Naive B cell (primary cell): ENCODE results near the gene PLAU. TPM values are rescaled to one million over a fixed set of nuclear protein-coding genes. Genes with fewer than 3 reads are reported as not detected.

Source experiments
- ATAC-seq, 2 donors: fragments of 150-1000 bp; cut with Tn5 transposase; 2 replicates each; pipeline ENCODE4 v1.10.0; 2021; ENCODE audit warnings: low read depth in 2 of 2, mild to moderate bottlenecking in 2 of 2, moderate library complexity in 2 of 2
- DNase-seq: peaks from one replicate; pipeline ENCODE4 v3.0.0; 2022
- H3K27ac Mint-ChIP-seq, 6 donors: one replicate each; pipeline ENCODE4 v1.8.0; 2020 to 2022; ENCODE audit warnings: mild to moderate bottlenecking in 6 of 6, mixed read lengths in 6 of 6, moderate library complexity in 5 of 6, inconsistent platforms in 2 of 6
- H3K27me3 Mint-ChIP-seq, 3 donors: one replicate each; pipeline ENCODE4 v1.8.0; 2021 to 2022; ENCODE audit warnings: mixed read lengths in 3 of 3, mild to moderate bottlenecking in 1 of 3
- H3K36me3 Mint-ChIP-seq, 2 donors: one replicate each; pipeline ENCODE4 v1.8.0; 2020 to 2022; ENCODE audit warnings: mixed read lengths in 2 of 2, inconsistent platforms in 1 of 2, mild to moderate bottlenecking in 1 of 2
- H3K4me1 Mint-ChIP-seq, 3 donors: one replicate each; pipeline ENCODE4 v1.8.0; 2020 to 2022; ENCODE audit warnings: mixed read lengths in 3 of 3, inconsistent platforms in 1 of 3, mild to moderate bottlenecking in 1 of 3, moderate library complexity in 1 of 3
- H3K4me3 Mint-ChIP-seq, 8 donors: one replicate each; pipeline ENCODE4 v1.8.0; 2020 to 2022; ENCODE audit warnings: mild to moderate bottlenecking in 8 of 8, mixed read lengths in 8 of 8, moderate library complexity in 8 of 8, inconsistent platforms in 2 of 8
- H3K9me3 Mint-ChIP-seq, 7 donors: one replicate each; pipeline ENCODE4 v1.8.0; 2020 to 2022; ENCODE audit warnings: mixed read lengths in 7 of 7, mild to moderate bottlenecking in 5 of 7, inconsistent platforms in 2 of 7, moderate library complexity in 1 of 7
- polyA plus RNA-seq, 6 donors: library from polyadenylated mRNA; unstranded; fragments of 300-500 nt; fragmentation: Illumina TruSeq; gene quantifications; one replicate each; pipeline ENCODE4 v1.2.3, GENCODE V29; 2021; ENCODE audit warnings: low read depth in 6 of 6

Gene PLAU
- polyA plus RNA-seq, result under 1 TPM in 1 of 6 donors, not detected in 5; 0.12 TPM

DNA sequence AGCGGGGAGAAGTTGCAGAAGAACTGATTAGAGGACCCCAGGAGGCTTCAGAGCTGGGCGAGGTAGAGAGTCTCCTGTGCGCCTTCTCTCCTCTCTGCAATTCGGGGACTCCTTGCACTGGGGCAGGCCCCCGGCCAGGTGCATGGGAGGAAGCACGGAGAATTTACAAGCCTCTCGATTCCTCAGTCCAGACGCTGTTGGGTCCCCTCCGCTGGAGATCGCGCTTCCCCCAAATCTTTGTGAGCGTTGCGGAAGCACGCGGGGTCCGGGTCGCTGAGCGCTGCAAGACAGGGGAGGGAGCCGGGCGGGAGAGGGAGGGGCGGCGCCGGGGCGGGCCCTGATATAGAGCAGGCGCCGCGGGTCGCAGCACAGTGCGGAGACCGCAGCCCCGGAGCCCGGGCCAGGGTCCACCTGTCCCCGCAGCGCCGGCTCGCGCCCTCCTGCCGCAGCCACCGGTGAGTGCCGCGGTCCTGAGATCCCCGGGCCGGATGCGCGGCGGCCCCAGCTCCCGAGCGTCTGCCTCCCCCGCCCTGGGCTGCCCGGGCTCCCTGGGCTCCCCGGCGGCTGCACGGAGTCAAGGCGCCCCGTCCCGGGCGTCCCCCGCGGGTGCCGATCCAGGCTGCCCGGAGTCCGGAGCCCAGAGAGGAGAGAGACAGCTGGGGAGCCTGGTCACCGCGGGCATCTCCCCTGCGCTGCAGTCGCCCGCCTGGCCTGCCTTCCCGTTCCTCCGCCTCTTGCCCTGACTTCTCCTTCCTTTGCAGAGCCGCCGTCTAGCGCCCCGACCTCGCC lies at the start of gene PLAU:
PLAU (plus strand) TSS at position 369 of the 789 bp plus-strand sequence. CDS start 424 bp downstream, outside the sequence.
- H3K36me3 Mint-ChIP-seq, result no peaks in the 10 kb centered on the region
- DNase-seq, result peak; percentile 48
- peak within 1 kb of the TSS in 4 of 6 donors; percentile 28 to 89 (median 72) for H3K27ac Mint-ChIP-seq
- peaks cover 17 to 35% (median 27%) of the 10 kb centered on the region in 3 donors for H3K27me3 Mint-ChIP-seq
- peaks cover 17 to 36% (median 32%) of the 10 kb centered on the region in 3 donors for H3K4me1 Mint-ChIP-seq
- ATAC-seq, result peak; percentile 59
- peak within 1 kb of the TSS; percentile 82 to 98 (median 94) for H3K4me3 Mint-ChIP-seq
- no peaks in the 10 kb centered on the region for H3K9me3 Mint-ChIP-seq

DNA sequence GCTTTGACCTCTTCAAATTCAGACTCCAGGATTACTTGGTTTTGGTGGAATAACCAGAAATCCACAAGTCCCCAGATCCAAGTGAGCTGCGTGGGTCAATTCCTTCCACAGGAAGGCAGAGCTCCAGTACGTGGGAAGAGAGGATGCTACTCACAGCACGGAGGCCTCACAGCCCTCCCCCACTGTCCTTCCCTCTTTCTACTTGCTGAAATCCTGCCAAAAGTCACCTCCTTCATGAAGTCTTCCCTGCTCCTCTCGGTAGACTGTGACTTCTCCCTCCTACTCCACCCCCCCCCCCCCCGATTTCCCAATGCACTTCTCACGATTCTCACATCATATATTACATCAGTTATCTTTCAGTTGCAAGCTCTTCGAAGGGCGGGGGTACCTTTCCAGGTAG lies 48.9 kb upstream of the PLAU start:
- Mint-ChIP-seq H3K4me3 (no peak overlapping the region), H3K36me3 (peaks cover 4 to 7% of the 10 kb centered on the region in 2 donors), H3K9me3 (no peaks in the 10 kb centered on the region), H3K4me1 (peaks cover 29 to 52% (median 30%) of the 10 kb centered on the region in 3 donors), H3K27me3 (no peaks in the 10 kb centered on the region), H3K27ac (peak overlapping the region in 1 of 6 donors; percentile 47)
- DNase-seq (no peak), ATAC-seq (no peak)

DNA sequence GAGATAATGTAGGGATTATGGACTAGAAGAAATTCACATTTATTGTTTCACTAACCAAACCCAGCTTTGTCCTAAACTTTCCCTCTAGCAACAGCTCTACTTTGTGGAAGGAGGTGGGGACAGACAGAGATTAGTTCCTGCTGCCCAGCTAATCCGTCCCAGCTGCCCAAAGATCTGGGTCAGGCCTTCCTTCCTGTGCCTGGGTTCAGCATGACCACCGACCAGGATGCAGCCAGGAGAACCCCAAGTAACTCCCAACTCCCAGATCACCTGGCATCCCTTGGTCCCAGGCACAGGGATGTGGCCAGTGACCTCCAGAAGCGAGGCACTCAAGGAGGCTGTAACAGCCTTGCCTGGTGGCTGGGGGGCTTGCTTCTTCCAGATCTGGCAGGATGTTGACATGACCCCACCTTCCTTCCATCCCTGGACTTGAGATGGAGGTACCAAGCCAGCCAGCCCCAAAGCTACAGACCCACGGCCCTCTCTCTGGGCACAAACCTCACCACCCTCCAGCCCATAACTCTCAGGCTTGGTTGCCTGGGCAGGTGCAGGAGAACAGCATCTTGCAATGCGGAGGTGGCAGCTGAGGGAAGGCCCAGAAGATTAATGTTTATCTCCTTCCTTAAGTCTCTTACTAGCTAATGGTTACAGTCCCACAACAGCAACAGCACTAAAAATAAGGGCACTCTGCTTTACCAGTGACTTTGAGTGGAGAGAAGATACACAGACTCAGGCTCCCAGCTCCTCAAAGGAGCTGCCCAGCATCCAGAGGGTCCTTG lies 47.7 kb upstream of the PLAU start:
- no peak for ATAC-seq
- H3K27me3 Mint-ChIP-seq, result no peaks in the 10 kb centered on the region
- H3K4me1 Mint-ChIP-seq, result peaks cover 30 to 64% (median 33%) of the 10 kb centered on the region in 3 donors
- no peaks in the 10 kb centered on the region for H3K9me3 Mint-ChIP-seq
- peak overlapping the region in 2 of 8 donors; percentile 12 to 41 for H3K4me3 Mint-ChIP-seq
- peaks cover 4 to 7% of the 10 kb centered on the region in 2 donors for H3K36me3 Mint-ChIP-seq
- peak overlapping the region in 5 of 6 donors; percentile 66 to 96 (median 85) for H3K27ac Mint-ChIP-seq
- no peak for DNase-seq

DNA sequence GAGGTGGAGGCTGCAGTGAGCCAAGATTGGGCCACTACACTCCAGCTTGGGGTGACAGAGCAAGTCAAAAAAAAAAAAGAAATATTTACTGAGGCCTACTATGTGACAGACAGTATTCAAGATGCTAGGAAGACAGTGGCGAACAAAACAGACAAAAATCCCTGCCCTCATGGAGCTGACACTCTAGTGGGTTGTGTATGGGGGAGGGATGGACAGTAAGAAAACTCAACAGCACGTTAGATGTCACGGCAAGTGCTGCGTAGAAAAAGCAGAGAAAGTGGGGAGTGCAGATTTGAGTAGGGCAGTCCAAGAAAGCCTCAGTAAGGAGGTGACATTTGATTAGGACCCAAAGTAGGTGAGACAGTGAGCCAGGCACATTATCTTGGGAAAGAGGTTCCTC lies 46.7 kb upstream of the PLAU start:
- Mint-ChIP-seq H3K27ac (peak overlapping the region; percentile 91 to 96 (median 95)), H3K4me1 (peaks cover 35 to 63% (median 39%) of the 10 kb centered on the region in 3 donors), H3K4me3 (peak overlapping the region in 6 of 8 donors; percentile 21 to 87 (median 82)), H3K27me3 (no peaks in the 10 kb centered on the region), H3K36me3 (peaks cover 0 to 7% of the 10 kb centered on the region in 2 donors), H3K9me3 (no peaks in the 10 kb centered on the region)
- no peak for ATAC-seq
- no peak for DNase-seq

DNA sequence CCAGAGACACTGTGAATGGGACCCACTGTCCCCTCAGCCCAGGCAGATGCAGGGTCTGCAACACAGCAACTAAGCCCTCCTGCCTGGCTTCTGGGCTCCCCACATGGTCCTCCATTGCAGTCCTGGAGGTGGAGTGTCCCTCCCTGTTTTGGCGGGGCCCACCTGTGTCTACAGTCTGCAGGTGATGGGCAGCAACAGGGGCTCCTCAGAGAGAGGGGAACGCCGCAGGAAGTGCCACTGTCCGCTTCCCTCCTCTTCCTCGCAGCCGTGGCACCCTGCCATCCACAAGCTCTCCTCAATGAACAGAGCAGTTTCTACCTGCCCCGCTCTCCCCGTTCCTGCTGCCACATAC lies 45.8 kb upstream of the PLAU start:
- Mint-ChIP-seq H3K4me1 (peaks cover 36 to 69% (median 40%) of the 10 kb centered on the region in 3 donors), H3K27ac (peak overlapping the region; percentile 91 to 97 (median 95)), H3K4me3 (peak overlapping the region; percentile 74 to 89 (median 84)), H3K9me3 (no peaks in the 10 kb centered on the region), H3K36me3 (peaks cover 0 to 7% of the 10 kb centered on the region in 2 donors), H3K27me3 (no peaks in the 10 kb centered on the region)
- DNase-seq, result no peak
- no peak for ATAC-seq

DNA sequence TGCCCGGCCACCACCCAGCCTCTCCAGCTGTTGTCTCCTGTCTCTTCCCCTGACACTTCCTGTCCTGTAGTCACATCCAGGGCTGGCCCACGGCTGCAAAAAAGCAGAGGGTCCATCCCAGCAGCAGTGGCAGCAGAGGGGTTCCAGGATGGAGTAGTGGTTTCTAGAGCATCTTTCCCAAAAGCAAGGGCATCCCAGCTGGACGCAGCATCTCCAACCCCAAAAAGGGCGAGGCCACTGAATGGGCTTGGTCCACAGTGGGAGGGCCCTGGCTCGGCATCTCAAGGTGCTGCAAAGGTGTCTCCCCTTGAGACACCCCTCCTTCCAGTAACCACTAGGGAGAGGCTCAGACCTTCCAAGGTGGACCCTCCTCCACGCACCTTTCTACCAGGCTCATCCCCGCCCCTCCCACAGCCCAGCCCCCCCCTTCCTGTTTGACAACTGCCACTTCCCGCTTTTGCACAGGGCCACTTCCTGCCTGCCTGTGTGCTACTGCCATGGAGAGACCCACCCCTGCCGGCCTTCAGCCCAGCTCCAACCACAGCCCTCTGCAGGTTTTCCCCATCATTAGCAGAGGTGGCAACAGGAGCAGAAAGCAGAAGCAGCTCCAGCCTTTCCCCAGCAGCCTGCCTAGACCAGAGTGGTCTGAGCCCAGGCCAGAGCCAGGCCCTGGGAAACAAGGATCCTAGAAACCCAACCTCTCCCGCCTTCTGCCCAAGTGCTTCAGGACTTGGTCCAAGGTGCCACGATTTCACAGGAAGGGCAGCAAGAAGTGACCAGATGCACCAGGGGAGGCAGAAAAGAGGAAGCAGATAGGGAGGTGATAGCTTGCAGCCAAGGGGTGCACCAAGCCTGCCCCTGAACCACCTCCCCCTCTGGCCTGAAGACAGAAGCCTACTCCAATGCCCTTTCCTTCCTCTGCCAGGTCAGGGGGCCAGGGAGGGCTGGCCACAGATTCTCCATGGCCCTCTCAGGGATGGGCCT lies 45.2 kb upstream of the PLAU start:
- peak overlapping the region; percentile 74 to 89 (median 84) for H3K4me3 Mint-ChIP-seq
- H3K27ac Mint-ChIP-seq, result peak overlapping the region; percentile 91 to 97 (median 95)
- peaks cover 0 to 2% of the 10 kb centered on the region in 2 donors for H3K36me3 Mint-ChIP-seq
- H3K4me1 Mint-ChIP-seq, result peaks cover 39 to 76% (median 47%) of the 10 kb centered on the region in 3 donors
- DNase-seq (peak; percentile 81), ATAC-seq (peak; percentile 96 to 97)
- H3K9me3 Mint-ChIP-seq, result no peaks in the 10 kb centered on the region
- no peaks in the 10 kb centered on the region for H3K27me3 Mint-ChIP-seq

DNA sequence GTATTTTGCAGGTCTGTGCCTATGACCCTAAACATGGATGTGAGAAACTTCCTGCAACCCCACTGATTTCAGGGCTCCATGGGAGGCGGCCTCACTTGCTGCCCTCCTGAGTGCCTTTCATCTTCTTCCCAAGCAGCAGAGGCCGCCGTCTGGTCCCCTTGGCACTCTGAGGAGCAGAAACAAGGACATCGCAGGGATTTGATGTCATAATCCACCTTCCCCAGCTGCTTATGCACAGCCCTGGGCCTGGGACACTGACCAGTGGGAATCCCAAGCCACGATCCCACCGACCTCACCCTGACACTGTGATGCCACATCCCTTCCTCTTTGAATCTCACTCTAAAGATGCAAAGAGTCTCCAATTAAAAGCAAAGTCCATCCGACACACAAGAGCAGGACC lies 44.3 kb upstream of the PLAU start:
- Mint-ChIP-seq H3K9me3 (no peaks in the 10 kb centered on the region), H3K27me3 (no peaks in the 10 kb centered on the region), H3K4me3 (peak overlapping the region; percentile 57 to 89 (median 84)), H3K27ac (peak overlapping the region in 5 of 6 donors; percentile 76 to 96 (median 92)), H3K4me1 (peaks cover 44 to 79% (median 55%) of the 10 kb centered on the region in 3 donors), H3K36me3 (no peaks in the 10 kb centered on the region)
- DNase-seq (no peak), ATAC-seq (no peak)

DNA sequence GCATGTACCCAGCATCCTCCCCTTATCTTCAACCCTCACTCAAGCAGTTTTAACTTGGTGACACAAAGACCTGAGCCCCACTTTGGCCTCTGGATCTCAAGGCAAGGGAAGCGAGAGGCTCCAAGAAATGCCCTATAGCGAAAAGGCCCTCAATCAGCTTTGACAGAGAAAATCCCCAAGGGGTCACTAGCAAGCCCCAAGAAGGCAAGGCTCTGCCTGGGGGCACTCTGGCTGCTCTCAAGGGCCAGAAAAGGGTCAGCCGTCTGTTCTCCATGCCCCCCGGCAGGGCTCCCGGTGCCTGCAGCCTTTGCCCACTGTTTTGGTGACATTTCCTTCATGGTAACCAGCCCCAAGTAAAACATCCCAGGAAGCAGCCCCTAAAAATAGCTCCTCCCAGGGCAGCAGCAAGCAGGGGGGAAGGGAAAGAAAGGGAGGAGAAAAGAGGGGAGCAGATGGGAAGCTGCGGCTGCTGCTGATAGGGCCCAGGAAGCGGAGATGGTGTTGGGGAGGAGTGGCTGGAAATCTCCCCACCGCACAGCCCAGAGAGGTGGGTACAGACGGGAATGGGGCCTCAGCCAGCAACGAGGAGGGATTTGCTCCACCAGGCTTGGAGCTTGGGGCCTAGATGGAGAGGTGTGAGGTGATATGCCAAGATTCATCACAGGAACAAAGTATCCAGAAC lies 43.7 kb upstream of the PLAU start:
- ATAC-seq (no peak), DNase-seq (no peak)
- H3K4me3 Mint-ChIP-seq, result peak overlapping the region in 5 of 8 donors; percentile 29 to 83 (median 57)
- H3K27ac Mint-ChIP-seq, result peak overlapping the region; percentile 76 to 96 (median 92)
- H3K36me3 Mint-ChIP-seq, result no peaks in the 10 kb centered on the region
- no peaks in the 10 kb centered on the region for H3K9me3 Mint-ChIP-seq
- no peaks in the 10 kb centered on the region for H3K27me3 Mint-ChIP-seq
- peaks cover 49 to 86% (median 62%) of the 10 kb centered on the region in 3 donors for H3K4me1 Mint-ChIP-seq

DNA sequence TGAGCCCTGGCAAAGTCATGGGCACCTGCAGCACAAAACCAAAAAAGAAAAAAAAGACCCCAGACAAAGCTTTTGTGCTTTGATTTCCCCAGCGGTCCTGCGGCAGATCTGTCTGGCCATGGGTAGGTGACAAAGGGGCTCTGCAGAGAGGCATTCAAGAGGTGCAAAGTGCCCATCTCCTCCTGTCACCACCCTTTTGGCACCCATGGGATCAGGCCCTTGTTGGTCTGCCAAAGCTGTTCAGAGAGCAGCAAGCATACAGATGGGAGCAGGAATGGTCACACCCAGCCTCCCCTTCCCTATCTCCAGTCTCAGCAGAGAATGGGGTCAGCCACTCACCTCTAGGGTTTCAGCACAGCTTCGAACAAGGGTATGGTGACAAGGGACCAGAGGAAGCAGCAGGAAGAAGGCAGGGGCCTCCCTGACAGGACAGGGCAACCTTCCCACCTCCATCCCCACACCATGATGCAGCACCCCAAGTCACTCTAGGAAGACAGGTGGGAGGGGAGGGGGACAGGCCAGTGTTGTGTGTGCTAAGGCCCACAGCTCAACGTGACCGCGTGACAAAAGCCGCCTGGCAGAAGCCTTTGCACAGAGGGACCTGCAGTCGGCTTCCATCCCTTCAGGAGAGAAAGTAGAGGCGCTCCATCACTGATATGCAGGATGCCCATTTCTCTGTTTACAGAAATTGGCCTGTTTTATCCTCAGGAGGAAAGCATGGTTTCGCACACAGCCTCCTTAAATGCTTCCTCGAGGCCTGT lies 42.9 kb upstream of the PLAU start:
- no peaks in the 10 kb centered on the region for H3K36me3 Mint-ChIP-seq
- no peaks in the 10 kb centered on the region for H3K27me3 Mint-ChIP-seq
- DNase-seq, result no peak
- H3K9me3 Mint-ChIP-seq, result no peaks in the 10 kb centered on the region
- peaks cover 55 to 87% (median 70%) of the 10 kb centered on the region in 3 donors for H3K4me1 Mint-ChIP-seq
- ATAC-seq, result no peak
- peak overlapping the region; percentile 5 to 96 (median 78) for H3K27ac Mint-ChIP-seq
- H3K4me3 Mint-ChIP-seq, result peak overlapping the region in 2 of 8 donors; percentile 5 to 46

DNA sequence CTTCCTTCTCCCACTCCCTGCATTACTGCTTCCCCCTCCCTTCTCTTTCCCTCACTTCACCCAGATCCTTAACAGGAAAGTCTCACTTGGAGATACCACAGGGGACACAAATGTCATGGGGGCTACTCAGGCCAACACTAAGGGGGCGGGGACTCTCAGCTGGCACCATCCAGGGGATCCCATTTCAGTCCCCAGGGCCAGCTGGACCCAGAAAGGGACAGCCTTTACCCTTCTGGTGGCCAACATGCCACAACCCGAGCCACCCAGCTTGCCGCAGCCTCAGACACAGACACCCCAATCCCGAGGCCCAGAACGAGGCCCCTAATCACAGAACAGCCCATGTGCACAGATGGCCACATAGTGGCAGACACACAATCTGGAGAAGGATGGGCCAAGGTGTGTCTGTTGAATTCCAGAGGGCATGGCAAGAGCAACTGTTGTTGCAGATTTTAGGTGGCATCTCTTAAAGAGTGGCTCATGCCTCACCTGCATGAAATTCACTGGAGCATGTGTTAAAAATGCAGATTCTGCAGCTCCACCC lies 42.2 kb upstream of the PLAU start:
- H3K27me3 Mint-ChIP-seq, result no peaks in the 10 kb centered on the region
- ATAC-seq (no peak), DNase-seq (no peak)
- peak overlapping the region in 4 of 6 donors; percentile 1 to 91 (median 51) for H3K27ac Mint-ChIP-seq
- peaks cover 55 to 85% (median 73%) of the 10 kb centered on the region in 3 donors for H3K4me1 Mint-ChIP-seq
- H3K9me3 Mint-ChIP-seq, result no peaks in the 10 kb centered on the region
- peak overlapping the region in 1 of 8 donors; percentile 54 for H3K4me3 Mint-ChIP-seq
- no peaks in the 10 kb centered on the region for H3K36me3 Mint-ChIP-seq
